Renal cortex interstitium (tissue), 11 donors: ENCODE data around the gene HBB. TPM values are rescaled to one million over a fixed set of nuclear protein-coding genes. Genes with fewer than 3 reads are reported as not detected.
A peak's percentile ranks its signal among the peaks of the same experiment; 100 is the strongest.

Experiments
- DNase-seq, 11 donors: peaks; one replicate each; pipeline ENCODE4 v3.0.0-alpha.2; 2013; ENCODE audit warnings: low read depth in 9 of 11, low spot score in 4 of 11; ENCODE audit errors: extremely low read depth in 1 of 11
- polyA plus RNA-seq, 3 donors: library from polyadenylated mRNA; unstranded; fragments of 120-200 nt; gene quantifications; one replicate each; pipeline ENCODE4 v1.2.1, GENCODE V29; 2013; ENCODE audit not compliant: insufficient read length in 3 of 3

The HBB gene
- polyA plus RNA-seq, 3 donors = 110 to 331 (median 134) TPM

GRCh38 chr11:5235364-5236095 lies 8.7 kb upstream of the HBB start:
- no peak for DNase-seq

DNA sequence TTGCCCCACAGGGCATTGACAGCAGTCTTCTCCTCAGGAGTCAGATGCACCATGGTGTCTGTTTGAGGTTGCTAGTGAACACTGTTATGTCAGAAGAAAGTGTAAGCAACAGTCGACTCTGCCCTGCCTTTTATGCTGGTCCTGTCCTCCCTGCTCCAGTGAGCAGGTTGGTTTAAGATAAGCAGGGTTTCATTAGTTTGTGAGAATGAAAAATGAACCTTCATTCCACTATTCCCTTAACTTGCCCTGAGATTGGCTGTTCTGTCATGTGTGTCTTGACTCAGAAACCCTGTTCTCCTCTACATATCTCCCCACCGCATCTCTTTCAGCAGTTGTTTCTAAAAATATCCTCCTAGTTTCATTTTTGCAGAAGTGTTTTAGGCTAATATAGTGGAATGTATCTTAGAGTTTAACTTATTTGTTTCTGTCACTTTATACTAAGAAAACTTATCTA lies 7.5 kb upstream of the HBB start, which contains the start of gene HBD:
Gene HBD, minus strand, starts transcription at position 103 of the 454 bp plus-strand sequence. Its CDS starts 50 bp downstream, at position 53.
- DNase-seq = no peak

DNA sequence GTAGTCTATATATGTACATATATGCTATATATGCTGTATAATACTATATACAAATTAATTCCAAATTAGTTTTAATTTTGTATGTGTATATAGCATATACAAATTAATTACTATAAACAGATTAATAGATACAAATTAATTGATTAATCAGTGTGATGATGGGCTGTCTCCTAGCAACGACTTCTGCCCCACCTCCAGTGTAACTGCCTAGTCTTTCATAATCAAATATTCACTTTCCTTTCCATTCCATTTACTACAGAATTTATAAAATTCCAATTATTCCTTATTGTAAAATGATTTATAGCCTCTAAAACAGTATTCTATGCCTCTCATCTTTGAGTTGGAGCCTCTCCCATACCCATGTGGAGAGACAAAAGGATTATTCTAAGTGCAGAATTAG lies 6.4 kb upstream of the HBB start:
- DNase-seq = no peak

DNA sequence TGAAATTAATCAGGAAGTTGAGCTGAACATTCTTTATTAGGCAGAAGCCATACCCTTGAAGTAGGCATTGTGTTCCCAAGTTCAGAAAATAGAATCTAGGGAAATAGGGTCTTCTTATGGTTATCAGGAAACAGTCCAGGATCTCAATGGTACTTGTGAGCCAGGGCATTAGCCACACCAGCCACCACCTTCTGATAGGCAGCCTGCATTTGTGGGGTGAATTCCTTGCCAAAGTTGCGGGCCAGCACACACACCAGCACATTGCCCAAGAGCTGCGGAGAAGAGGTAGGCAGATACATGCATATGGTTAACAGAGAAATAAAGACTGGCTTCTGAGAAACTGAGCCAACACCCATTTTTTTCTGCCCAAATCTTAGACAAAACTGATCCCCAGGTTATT lies 6.0 kb upstream of the HBB start:
- DNase-seq = no peak

DNA sequence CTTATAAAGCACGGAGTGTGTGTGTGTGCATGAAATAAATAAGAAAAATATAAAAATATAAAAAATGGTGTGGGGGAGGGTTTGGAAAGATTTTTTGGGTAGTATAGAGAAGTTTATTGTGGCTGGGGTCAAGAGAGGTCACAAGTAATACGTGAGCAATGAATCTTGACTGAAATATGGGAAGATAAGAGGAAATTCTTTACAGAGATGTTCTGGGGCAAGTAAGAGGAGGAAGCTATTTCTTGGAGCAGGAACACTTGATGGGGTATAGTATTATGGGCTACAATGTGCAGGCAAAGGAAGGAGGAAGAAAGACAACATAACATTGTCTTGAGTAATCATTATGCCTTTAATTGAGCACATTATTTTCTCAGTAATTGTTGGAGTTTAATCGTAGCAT lies 5.3 kb upstream of the HBB start:
- no peak for DNase-seq

DNA sequence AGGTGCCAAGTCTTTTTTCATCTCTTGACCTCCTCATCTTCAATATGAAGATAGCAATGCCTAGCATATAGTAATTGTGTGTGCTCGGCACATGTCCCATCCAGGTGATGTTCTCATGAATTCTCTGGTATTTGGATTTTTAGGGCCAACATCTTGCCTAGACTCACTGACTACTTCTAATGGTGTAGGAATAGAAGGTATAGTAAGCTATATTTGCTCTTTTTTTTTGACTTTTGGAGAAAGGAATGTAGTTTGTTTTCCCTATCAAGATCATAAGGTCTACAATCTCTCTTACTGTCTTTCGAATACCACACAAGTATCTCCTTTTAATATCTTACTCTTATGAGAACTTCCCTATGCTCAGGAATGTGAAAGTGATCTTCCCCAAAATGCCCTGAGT lies 4.2 kb upstream of the HBB start:
- no peak for DNase-seq

DNA sequence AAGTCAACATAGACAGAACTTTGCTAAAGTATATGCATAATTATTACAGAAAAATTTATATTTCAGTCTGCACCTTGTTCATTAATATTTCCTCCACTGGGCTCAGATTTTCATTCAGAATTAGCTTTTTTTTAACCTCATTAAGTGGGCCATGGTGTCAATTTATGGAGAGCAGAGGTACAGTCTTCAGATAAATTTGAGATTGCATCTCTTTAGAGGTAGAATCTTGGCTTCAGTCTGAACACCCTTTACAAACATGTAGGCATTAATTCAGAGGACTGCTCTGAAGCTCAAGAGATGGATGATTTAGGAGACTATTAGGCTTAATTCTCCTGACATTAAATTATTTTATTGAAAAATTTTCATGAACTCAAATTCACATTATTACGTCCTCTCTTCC lies 3.4 kb upstream of the HBB start:
- no peak for DNase-seq

- no peak for DNase-seq
Observed at GRCh38 chr11:5229796-5230195, 2.9 kb upstream of the HBB start.

GRCh38 chr11:5229356-5229755 lies 2.5 kb upstream of the HBB start:
- no peak for DNase-seq

DNA sequence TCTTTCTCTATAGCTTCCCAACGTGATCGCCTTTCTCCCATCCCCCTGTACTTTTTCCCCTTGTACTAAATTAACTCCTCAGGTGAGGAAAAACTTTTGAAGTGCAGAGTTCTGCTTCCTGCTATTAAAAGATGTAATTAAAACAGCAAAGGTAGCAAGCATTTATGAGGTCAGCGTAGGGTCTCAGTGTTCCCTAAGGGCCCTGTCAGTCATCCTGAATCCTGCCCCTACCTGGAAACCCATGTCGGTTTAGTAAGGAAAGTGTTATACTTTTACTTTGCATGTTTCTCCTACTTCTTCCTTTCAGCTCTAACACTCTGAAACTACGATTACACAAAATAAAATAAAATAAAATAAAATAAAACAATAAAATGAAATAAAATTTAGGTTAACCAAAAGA lies 1.3 kb upstream of the HBB start:
- no peak for DNase-seq

GRCh38 chr11:5227681-5228080 lies 810 bp upstream of the HBB start:
- DNase-seq = no peak

GRCh38 chr11:5225480-5225871 lies 1.4 kb downstream of the HBB start:
- DNase-seq = no peak

DNA sequence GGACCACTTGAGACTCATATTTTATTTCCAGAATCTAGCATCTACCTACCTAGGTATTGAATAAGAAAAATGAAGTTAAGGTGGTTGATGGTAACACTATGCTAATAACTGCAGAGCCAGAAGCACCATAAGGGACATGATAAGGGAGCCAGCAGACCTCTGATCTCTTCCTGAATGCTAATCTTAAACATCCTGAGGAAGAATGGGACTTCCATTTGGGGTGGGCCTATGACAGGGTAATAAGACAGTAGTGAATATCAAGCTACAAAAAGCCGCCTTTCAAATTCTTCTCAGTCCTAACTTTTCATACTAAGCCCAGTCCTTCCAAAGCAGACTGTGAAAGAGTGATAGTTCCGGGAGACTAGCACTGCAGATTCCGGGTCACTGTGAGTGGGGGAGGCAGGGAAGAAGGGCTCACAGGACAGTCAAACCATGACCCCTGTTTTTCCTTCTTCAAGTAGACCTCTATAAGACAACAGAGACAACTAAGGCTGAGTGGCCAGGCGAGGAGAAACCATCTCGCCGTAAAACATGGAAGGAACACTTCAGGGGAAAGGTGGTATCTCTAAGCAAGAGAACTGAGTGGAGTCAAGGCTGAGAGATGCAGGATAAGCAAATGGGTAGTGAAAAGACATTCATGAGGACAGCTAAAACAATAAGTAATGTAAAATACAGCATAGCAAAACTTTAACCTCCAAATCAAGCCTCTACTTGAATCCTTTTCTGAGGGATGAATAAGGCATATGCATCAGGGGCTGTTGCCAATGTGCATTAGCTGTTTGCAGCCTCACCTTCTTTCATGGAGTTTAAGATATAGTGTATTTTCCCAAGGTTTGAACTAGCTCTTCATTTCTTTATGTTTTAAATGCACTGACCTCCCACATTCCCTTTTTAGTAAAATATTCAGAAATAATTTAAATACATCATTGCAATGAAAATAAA lies 2.1 kb downstream of the HBB start:
- no peak for DNase-seq

DNA sequence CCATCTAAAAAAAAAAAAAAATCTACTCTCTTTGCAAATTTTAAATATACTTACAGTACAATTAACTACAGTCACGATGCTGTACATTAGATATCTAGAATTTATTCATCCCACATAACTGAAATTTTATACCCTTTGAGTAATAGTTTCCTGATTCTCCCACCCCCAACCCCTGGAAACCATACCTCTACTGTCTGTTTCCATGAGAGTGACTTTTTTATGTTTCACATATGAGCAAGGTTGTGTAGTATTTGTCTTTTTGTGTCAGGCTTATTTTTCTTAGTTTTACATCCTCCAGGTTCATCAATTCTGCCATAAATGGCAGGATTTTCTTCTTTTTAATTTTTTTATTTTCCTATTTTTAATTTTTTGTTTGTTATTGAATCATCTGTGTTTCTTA lies 3.2 kb downstream of the HBB start:
- DNase-seq = no peak

- no peak for DNase-seq
Observed at GRCh38 chr11:5223146-5223545, 3.7 kb downstream of the HBB start.

DNA sequence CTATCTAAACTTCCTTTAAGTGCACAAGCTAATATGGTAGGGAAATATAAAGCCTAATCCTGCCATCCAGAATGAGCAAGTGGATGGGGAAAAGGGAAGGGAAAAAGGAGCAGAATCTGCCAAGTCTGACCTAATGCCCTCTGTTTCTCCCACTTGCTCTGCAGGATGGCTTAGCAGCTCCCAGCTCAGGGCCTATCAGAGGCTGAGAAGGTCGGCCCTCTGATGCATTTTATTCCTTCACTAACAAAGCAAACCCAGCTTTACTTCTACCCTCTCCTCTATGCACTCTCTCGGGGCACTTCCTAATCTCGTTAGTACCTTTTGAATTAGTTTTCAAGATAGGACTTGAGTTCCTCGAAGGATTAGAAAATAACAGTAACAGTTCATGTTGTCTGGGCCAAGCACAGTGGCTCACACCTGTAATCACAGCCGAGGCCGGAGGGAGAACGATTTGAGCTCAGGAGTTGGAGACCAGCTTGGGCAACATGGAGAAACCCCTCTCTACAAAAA lies 16.4 kb downstream of the HBB start:
- DNase-seq = no peak

GRCh38 chr11:5204787-5205186 lies 22.1 kb downstream of the HBB start:
- DNase-seq = peak in 7 of 11 donors; percentile 2 to 25 (median 8)

GRCh38 chr11:5203366-5203765 lies 23.5 kb downstream of the HBB start:
- DNase-seq = no peak

DNA sequence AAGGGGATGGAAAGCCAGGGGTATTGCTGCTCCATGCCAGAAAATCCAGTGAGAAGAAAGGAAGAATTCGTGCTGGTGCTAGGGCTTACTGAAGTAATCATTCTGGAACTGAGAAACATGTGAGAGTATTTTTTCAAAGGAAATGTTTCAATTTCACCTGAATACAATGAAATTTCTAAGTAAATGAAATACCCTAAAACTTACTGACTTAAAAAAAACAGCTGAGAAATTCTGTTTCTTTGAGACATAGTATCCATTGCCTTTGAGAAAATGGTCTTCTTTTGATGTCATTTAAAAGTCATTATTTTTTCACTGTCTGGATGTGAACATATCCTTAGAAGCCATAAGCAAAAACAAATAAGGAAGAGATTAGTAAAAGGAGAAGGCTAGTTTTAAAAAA lies 26.3 kb downstream of the HBB start, which contains the start of gene OR51V1:
Gene OR51V1, minus strand, starts transcription at position 101 of the 400 bp plus-strand sequence. Its CDS starts 0 bp downstream, at position 101.
- no peak for DNase-seq

GRCh38 chr11:5198285-5198684 lies 28.6 kb downstream of the HBB start:
- no peak for DNase-seq
